ENCODE data around the gene HIGD1B. TPM values are rescaled to one million over a fixed set of nuclear protein-coding genes. Genes with fewer than 3 reads are reported as not detected.

HIGD1B gene
- total RNA-seq, 1 experiment from 2014 or later: not detected

DNA sequence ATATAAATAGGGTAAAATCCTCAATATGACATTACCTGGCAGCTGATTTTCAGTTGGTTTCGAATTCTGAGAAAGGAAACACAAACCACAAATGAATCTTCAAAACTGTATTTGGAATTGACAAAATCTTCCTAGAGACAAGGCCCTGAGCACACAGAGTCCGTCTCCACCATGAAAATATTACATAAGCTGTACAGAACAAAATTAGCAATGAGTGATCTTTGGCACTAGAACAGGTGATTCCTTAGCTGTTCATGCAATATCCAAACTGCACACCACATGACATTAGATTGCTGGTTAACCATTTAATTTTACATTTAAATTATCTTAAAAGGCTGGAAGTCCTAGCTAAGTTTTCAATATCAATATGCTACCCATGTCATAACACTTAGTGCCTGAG, 49.3 kb upstream of the HIGD1B start:
- H3K4me2 ChIP-seq (ENCODE audit: low read length): no peak overlapping the region

DNA sequence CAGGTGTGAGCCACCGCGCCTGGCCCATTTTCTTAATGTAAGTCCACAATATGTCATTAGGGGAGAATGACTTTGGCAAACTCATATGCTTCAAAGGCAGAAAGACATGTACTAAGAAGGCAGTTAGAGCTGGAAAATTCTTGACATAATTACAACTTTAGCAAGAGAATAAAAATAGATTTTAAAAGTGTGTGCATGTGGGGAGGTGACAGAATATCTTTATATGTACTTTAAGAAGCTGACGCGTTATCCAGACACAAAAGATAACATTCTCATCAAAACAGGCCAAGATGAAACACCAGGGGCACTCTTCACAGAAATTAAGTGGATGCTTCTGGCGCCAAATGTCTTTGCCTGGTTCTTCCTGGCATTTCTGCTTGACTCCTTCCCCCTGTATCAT, 45.8 kb upstream of the HIGD1B start:
- Histone ChIP-seq H4K20me1 (ENCODE audit: insufficient read depth) (no peaks in the 10 kb centered on the region), H3K79me2 (ENCODE audit: insufficient read depth, low read length) (peaks cover 81% of the 10 kb centered on the region), H3K9me3 (ENCODE audit: control insufficient read depth in 1 of 2, insufficient read depth in 1 of 2, low read depth in 1 of 2, low read length in 2 of 2) (no peaks in the 10 kb centered on the region), H3K4me3 (replicated peaks in 1 of 2; ENCODE audit: low read depth in 1 of 2, low read length in 2 of 2) (no peak overlapping the region), H3K4me2 (ENCODE audit: low read length) (no peak overlapping the region), H3K9me2 (ENCODE audit: insufficient read depth) (no peaks in the 10 kb centered on the region), H3K36me3 (ENCODE audit: control insufficient read depth in 1 of 2, insufficient read depth in 2 of 2, low read length in 2 of 2) (peaks cover 24 to 58% of the 10 kb centered on the region in 2 experiments), H2AFZ (ENCODE audit: low read depth, low read length, poor library complexity, severe bottlenecking) (no peak overlapping the region), H3K4me1 (ENCODE audit: control insufficient read depth in 1 of 2, insufficient read depth in 2 of 2, low read length in 2 of 2) (peaks cover 0 to 9% of the 10 kb centered on the region in 2 experiments; a peak in 1 of 4 replicates), H3K9ac (ENCODE audit: low read length) (no peak overlapping the region), H3K27me3 (ENCODE audit: insufficient read depth, low read length) (no peaks in the 10 kb centered on the region), H3K27ac (ENCODE audit: low read depth, low read length) (no peak overlapping the region)
- ChIA-PET CTCF (no interaction called here), RAD21 (ENCODE audit: low non-redundant PET in 1 of 2, low total read pairs in 2 of 2, uncharacterized antibody in 2 of 2, unreplicated experiment in 2 of 2) (no interaction called here), POLR2A (interaction anchor here (0.8 kb wide), 1 partner anchor 19 kb away, joined by 3 read pairs; no protein-coding TSS in a partner anchor)
- ATAC-seq (no peak; the same call in 1 of the 2 replicates), DNase-seq (ENCODE audit: low read depth, low spot score) (no peak)
- BruUV-seq (replicated peaks): no TSS peak
- intact Hi-C loops (cut with micrococcal nuclease): no loop called here
- TF ChIP-seq POLR2AphosphoS5 (IDR thresholded peaks at IDR 0.05; ENCODE audit: low read depth, low read length): no peak
- TF ChIP-seq ELF1 (IDR thresholded peaks at IDR 0.05; ENCODE audit: borderline replicate concordance, low read depth): no peak
- no peak for TF ChIP-seq EZH2 (IDR thresholded peaks at IDR 0.05)
- no peak for TF ChIP-seq RAD21 (IDR thresholded peaks at IDR 0.05; ENCODE audit: low read depth)
- TF ChIP-seq TCF7L2 (IDR thresholded peaks at IDR 0.05; ENCODE audit: borderline replicate concordance, extremely low read depth, insufficient read depth, insufficient read length): no peak
- TF ChIP-seq, protein P1, sequence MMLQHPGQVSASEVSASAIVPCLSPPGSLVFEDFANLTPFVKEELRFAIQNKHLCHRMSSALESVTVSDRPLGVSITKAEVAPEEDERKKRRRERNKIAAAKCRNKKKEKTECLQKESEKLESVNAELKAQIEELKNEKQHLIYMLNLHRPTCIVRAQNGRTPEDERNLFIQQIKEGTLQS (IDR thresholded peaks at IDR 0.05): no peak
- no peak for TF ChIP-seq CBX3 (IDR thresholded peaks at IDR 0.05; ENCODE audit: low read depth)
- no peak for TF ChIP-seq EGR1 (IDR thresholded peaks at IDR 0.05; ENCODE audit: low read depth)
- TF ChIP-seq, protein P2, sequence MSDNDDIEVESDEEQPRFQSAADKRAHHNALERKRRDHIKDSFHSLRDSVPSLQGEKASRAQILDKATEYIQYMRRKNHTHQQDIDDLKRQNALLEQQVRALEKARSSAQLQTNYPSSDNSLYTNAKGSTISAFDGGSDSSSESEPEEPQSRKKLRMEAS (IDR thresholded peaks at IDR 0.05): no peak
- TF ChIP-seq, protein P3, sequence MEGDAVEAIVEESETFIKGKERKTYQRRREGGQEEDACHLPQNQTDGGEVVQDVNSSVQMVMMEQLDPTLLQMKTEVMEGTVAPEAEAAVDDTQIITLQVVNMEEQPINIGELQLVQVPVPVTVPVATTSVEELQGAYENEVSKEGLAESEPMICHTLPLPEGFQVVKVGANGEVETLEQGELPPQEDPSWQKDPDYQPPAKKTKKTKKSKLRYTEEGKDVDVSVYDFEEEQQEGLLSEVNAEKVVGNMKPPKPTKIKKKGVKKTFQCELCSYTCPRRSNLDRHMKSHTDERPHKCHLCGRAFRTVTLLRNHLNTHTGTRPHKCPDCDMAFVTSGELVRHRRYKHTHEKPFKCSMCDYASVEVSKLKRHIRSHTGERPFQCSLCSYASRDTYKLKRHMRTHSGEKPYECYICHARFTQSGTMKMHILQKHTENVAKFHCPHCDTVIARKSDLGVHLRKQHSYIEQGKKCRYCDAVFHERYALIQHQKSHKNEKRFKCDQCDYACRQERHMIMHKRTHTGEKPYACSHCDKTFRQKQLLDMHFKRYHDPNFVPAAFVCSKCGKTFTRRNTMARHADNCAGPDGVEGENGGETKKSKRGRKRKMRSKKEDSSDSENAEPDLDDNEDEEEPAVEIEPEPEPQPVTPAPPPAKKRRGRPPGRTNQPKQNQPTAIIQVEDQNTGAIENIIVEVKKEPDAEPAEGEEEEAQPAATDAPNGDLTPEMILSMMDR (IDR thresholded peaks at IDR 0.05 in 2 of 3, conservative IDR thresholded peaks at IDR 0.05 in 1 of 3; ENCODE audit: borderline replicate concordance in 1 of 3, insufficient read depth in 1 of 3, low read depth in 2 of 3, low read length in 2 of 3): no peak
- no peak for TF ChIP-seq SP1 (IDR thresholded peaks at IDR 0.05; ENCODE audit: low read depth)
- no peak for TF ChIP-seq SRF (IDR thresholded peaks at IDR 0.05; ENCODE audit: low read depth)
- no peak for TF ChIP-seq FOSL1 (IDR thresholded peaks at IDR 0.05; ENCODE audit: low read depth)
- no peak for TF ChIP-seq ZNF274 (IDR thresholded peaks at IDR 0.05; ENCODE audit: low read depth, low read length)

More for the DNA sequence above, 49.3 kb upstream of the HIGD1B start:
- no peak overlapping the region for H2AFZ ChIP-seq (ENCODE audit: low read depth, low read length, poor library complexity, severe bottlenecking)
- TF ChIP-seq, protein P2 (IDR thresholded peaks at IDR 0.05): no peak
- ChIA-PET RAD21 (ENCODE audit: low non-redundant PET in 1 of 2, low total read pairs in 2 of 2, uncharacterized antibody in 2 of 2, unreplicated experiment in 2 of 2) (no interaction called here), POLR2A (interaction anchor here (0.9 kb wide), 1 partner anchor 15 kb away, joined by 3 read pairs; no protein-coding TSS in a partner anchor), CTCF (interaction anchor here (1.0 to 1.2 kb wide), 3 partner anchors 19 to 337 kb away, joined by 3 to 9 read pairs (median 3); partner anchors contain the start of gene ACBD4)
- H3K36me3 ChIP-seq (ENCODE audit: control insufficient read depth in 1 of 2, insufficient read depth in 2 of 2, low read length in 2 of 2): peaks cover 7 to 38% of the 10 kb centered on the region in 2 experiments; a peak in 3 of 4 replicates
- no peak overlapping the region for H3K4me3 ChIP-seq (replicated peaks in 1 of 2; ENCODE audit: low read depth in 1 of 2, low read length in 2 of 2)
- ATAC-seq (no peak), DNase-seq (ENCODE audit: low read depth, low spot score) (no peak)
- H4K20me1 ChIP-seq (ENCODE audit: insufficient read depth): no peaks in the 10 kb centered on the region
- H3K9me2 ChIP-seq (ENCODE audit: insufficient read depth): no peaks in the 10 kb centered on the region
- peaks cover 45% of the 10 kb centered on the region for H3K79me2 ChIP-seq (ENCODE audit: insufficient read depth, low read length)
- H3K27me3 ChIP-seq (ENCODE audit: insufficient read depth, low read length): no peaks in the 10 kb centered on the region
- no peak overlapping the region for H3K27ac ChIP-seq (ENCODE audit: low read depth, low read length)
- H3K4me1 ChIP-seq (ENCODE audit: control insufficient read depth in 1 of 2, insufficient read depth in 2 of 2, low read length in 2 of 2): peaks cover 15 to 43% of the 10 kb centered on the region in 2 experiments
- no TSS peak for BruUV-seq (replicated peaks)
- H3K9ac ChIP-seq (ENCODE audit: low read length): no peak overlapping the region
- intact Hi-C loops (cut with micrococcal nuclease): no loop called here
- H3K9me3 ChIP-seq (ENCODE audit: control insufficient read depth in 1 of 2, insufficient read depth in 1 of 2, low read depth in 1 of 2, low read length in 2 of 2): no peaks in the 10 kb centered on the region

All from HCT116 (cell line).